MCF 10A (cell line): ENCODE data around the gene ENO2. TPM values are rescaled to one million over a fixed set of nuclear protein-coding genes. Genes with fewer than 3 reads are reported as not detected.

Experiments used
- BruUV-seq: library from RNA; stranded (reverse); fragments of 400-500 nt; replicated peaks from 2 replicates; lab custom pipeline; 2021; lab: Mats Ljungman, UMichigan
- CTCF ChIA-PET: fragments of 300-600 bp; sonication (Branson Sonifier 250); formaldehyde crosslinking; extraction: SDS; loops from one replicate; lab custom pipeline; 2021; ENCODE audit warnings: antibody characterized with exemption, inconsistent platforms; lab: Yijun Ruan, JAX
- POLR2A ChIA-PET: fragments of 300-600, 350-650 bp; sonication (Branson Sonifier 250); formaldehyde crosslinking; extraction: SDS; loops from one replicate; lab custom pipeline; 2020; ENCODE audit warnings: antibody characterized with exemption, inconsistent platforms; lab: Yijun Ruan, JAX
- DNase-seq: peaks from one replicate; pipeline ENCODE4 v3.0.0-alpha.2; 2018; ENCODE audit not compliant: unreplicated experiment
- H3K27ac Mint-ChIP-seq: one replicate; pipeline ENCODE4 v1.8.0; 2022; ENCODE audit warnings: mild to moderate bottlenecking, low read depth, mixed read lengths; ENCODE audit not compliant: unreplicated experiment
- H3K27me3 Mint-ChIP-seq: one replicate; pipeline ENCODE4 v1.8.0; 2022; ENCODE audit warnings: mixed read lengths; ENCODE audit not compliant: insufficient read depth, unreplicated experiment
- H3K36me3 Mint-ChIP-seq: one replicate; pipeline ENCODE4 v1.8.0; 2022; ENCODE audit warnings: mild to moderate bottlenecking, moderate library complexity, mixed read lengths; ENCODE audit not compliant: insufficient read depth, unreplicated experiment
- H3K4me1 Mint-ChIP-seq: one replicate; pipeline ENCODE4 v1.8.0; 2022; ENCODE audit warnings: mixed read lengths; ENCODE audit not compliant: insufficient read depth, unreplicated experiment
- H3K4me3 Mint-ChIP-seq: one replicate; pipeline ENCODE4 v1.8.0; 2022; ENCODE audit warnings: mild to moderate bottlenecking, moderate library complexity, mixed read lengths; ENCODE audit not compliant: unreplicated experiment
- H3K9me3 Mint-ChIP-seq: one replicate; pipeline ENCODE4 v1.8.0; 2022; ENCODE audit warnings: mixed read lengths; ENCODE audit not compliant: unreplicated experiment
- CTCF ChIP-seq: fragments of 200-600 bp; IDR thresholded peaks from one replicate; pipeline ENCODE4 v1.8.0; 2022; ENCODE audit warnings: antibody characterized with exemption, mild to moderate bottlenecking; ENCODE audit not compliant: unreplicated experiment
- intact Hi-C: fragments of 100-400 bp; cut with micrococcal nuclease; formaldehyde crosslinking; loops from 2 replicates; pipeline ENCODE4 v1.14.1; 2022
- total RNA-seq: library from RNA; stranded (reverse); gene quantifications from 2 replicates; pipeline ENCODE4 v1.2.3, GENCODE V29; 2022

The ENO2 gene
- total RNA-seq, 1 experiment from 2014 or later: 0.30 TPM

GRCh38 chr12:6915789-6916285, 1.5 kb downstream of the ENO2 start:
- Mint-ChIP-seq H3K27me3 (peaks cover 11% of the 10 kb centered on the region), H3K36me3 (no peaks in the 10 kb centered on the region), H3K4me1 (peaks cover 13% of the 10 kb centered on the region), H3K9me3 (no peaks in the 10 kb centered on the region), H3K27ac (no peak overlapping the region), H3K4me3 (no peak overlapping the region)
- no peak for TF ChIP-seq CTCF
- no TSS peak for BruUV-seq
- ChIA-PET POLR2A (no interaction called here), CTCF (no interaction called here)
- DNase-seq: no peak
- intact Hi-C loops: no loop called here

GRCh38 chr12:6916426-6917200, 2.2 kb downstream of the ENO2 start:
- peaks cover 13% of the 10 kb centered on the region for H3K4me1 Mint-ChIP-seq
- no peaks in the 10 kb centered on the region for H3K9me3 Mint-ChIP-seq
- TF ChIP-seq CTCF: no peak
- H3K4me3 Mint-ChIP-seq: no peak overlapping the region
- ChIA-PET CTCF (interaction anchor here (0.5 to 1.3 kb wide), 4 partner anchors 18 to 235 kb away, joined by 3 to 9 read pairs (median 4); partner anchors contain the start of gene SPSB2), POLR2A (no interaction called here)
- peaks cover 11% of the 10 kb centered on the region for H3K27me3 Mint-ChIP-seq
- no TSS peak for BruUV-seq
- H3K27ac Mint-ChIP-seq: no peak overlapping the region
- intact Hi-C loops: no loop called here
- no peak for DNase-seq
- H3K36me3 Mint-ChIP-seq: no peaks in the 10 kb centered on the region

GRCh38 chr12:6917491-6918231, 3.3 kb downstream of the ENO2 start:
- no TSS peak for BruUV-seq
- POLR2A ChIA-PET: no interaction called here
- CTCF ChIA-PET: interaction anchor here (0.5 to 1.3 kb wide), 4 partner anchors 43 to 270 kb away, joined by 3 to 9 read pairs (median 3); partner anchors contain the start of gene SPSB2
- Mint-ChIP-seq H3K27ac (no peak overlapping the region), H3K9me3 (no peaks in the 10 kb centered on the region), H3K4me1 (peaks cover 13% of the 10 kb centered on the region), H3K4me3 (no peak overlapping the region), H3K27me3 (peaks cover 11% of the 10 kb centered on the region), H3K36me3 (peaks cover 5% of the 10 kb centered on the region)
- intact Hi-C loops: no loop called here
- TF ChIP-seq CTCF: no peak
- DNase-seq: no peak

- no peak for TF ChIP-seq CTCF
- H3K27me3 Mint-ChIP-seq: no peaks in the 10 kb centered on the region
- H3K4me1 Mint-ChIP-seq: peaks cover 25% of the 10 kb centered on the region
- no peak overlapping the region for H3K27ac Mint-ChIP-seq
- ChIA-PET CTCF (interaction anchor here (0.5 to 8.9 kb wide), 3 partner anchors 19 to 203 kb away, joined by 3 to 114 read pairs (median 9); no protein-coding TSS in a partner anchor), POLR2A (interaction anchor here (0.7 to 1.6 kb wide), 2 partner anchors 15 to 18 kb away, joined by 3 to 4 read pairs; partner anchors contain the start of gene LRRC23)
- BruUV-seq: no TSS peak
- H3K36me3 Mint-ChIP-seq: peaks cover 5% of the 10 kb centered on the region
- intact Hi-C loops: no loop called here
- no peak overlapping the region for H3K4me3 Mint-ChIP-seq
- no peak for DNase-seq
- H3K9me3 Mint-ChIP-seq: no peaks in the 10 kb centered on the region
These were observed 5.2 kb downstream of the ENO2 start for GRCh38 chr12:6919588-6919987.
